Dermis microvascular lymphatic vessel endothelial cell (primary cell): ENCODE data around the gene PEPD. TPM values are rescaled to one million over a fixed set of nuclear protein-coding genes. Genes with fewer than 3 reads are reported as not detected.

Experiments used
- DNase-seq, 2 donors: peaks; one replicate each; pipeline versions ENCODE4 v3.0.0 to v3.0.0-alpha.2; 2010; ENCODE audit warnings: low read depth in 2 of 2
- total RNA-seq: library from RNA; depleted of rRNA; stranded (reverse); fragments of >200 nt; gene quantifications from 2 replicates; pipeline ENCODE4 v1.2.1, GENCODE V29; 2014

Gene PEPD
- total RNA-seq, 1 donor from 2014 or later = 57.6 TPM

GRCh38 chr19:33424181-33424580 is 97.4 kb downstream of the PEPD start:
- DNase-seq = no peak

GRCh38 chr19:33422369-33423180 is 99.0 kb downstream of the PEPD start:
- DNase-seq = no peak

GRCh38 chr19:33421368-33421767 is 100.2 kb downstream of the PEPD start:
- DNase-seq = no peak

- no peak for DNase-seq
These were observed 100.8 kb downstream of the PEPD start for GRCh38 chr19:33420821-33421220.

- no peak for DNase-seq
These were observed 101.8 kb downstream of the PEPD start for GRCh38 chr19:33419788-33420130.

GRCh38 chr19:33418871-33419787 is 102.5 kb downstream of the PEPD start:
- no peak for DNase-seq

- DNase-seq = no peak
These were observed 103.1 kb downstream of the PEPD start for GRCh38 chr19:33418461-33418860.

- DNase-seq = no peak
These were observed 103.8 kb downstream of the PEPD start for GRCh38 chr19:33417751-33418150.

GRCh38 chr19:33416307-33417215 is 105.0 kb downstream of the PEPD start:
- DNase-seq = peak; percentile 40 to 81

- no peak for DNase-seq
These were observed 106.7 kb downstream of the PEPD start for GRCh38 chr19:33414667-33415605.

- DNase-seq = no peak
These were observed 107.5 kb downstream of the PEPD start for GRCh38 chr19:33413868-33414666.

GRCh38 chr19:33413426-33413725 is 108.2 kb downstream of the PEPD start:
- DNase-seq = no peak

GRCh38 chr19:33412601-33413425 is 108.8 kb downstream of the PEPD start:
- no peak for DNase-seq

GRCh38 chr19:33411621-33412180 is 109.9 kb downstream of the PEPD start:
- DNase-seq = no peak

- DNase-seq = no peak
These were observed 110.6 kb downstream of the PEPD start for GRCh38 chr19:33410915-33411401.

- no peak for DNase-seq
These were observed 111.5 kb downstream of the PEPD start for GRCh38 chr19:33409906-33410685.
